Hepatocyte (in vitro differentiated cells): Measurements from ENCODE around the gene NEDD4L.

ENCODE experiments used
- CTCF ChIP-seq: fragments of 200-600 bp; sonication (generic); IDR thresholded peaks from 2 replicates; pipeline ENCODE4 v1.5.1; 2016; ENCODE audit warnings: antibody characterized with exemption, mild to moderate bottlenecking; ENCODE audit not compliant: poor library complexity
- EZH2 ChIP-seq: fragments of 200-600 bp; sonication (generic); IDR thresholded peaks from 2 replicates; pipeline ENCODE4 v1.6.1; 2016; ENCODE audit warnings: antibody characterized with exemption, mild to moderate bottlenecking, borderline replicate concordance

- TF ChIP-seq CTCF = no peak
- no peak for TF ChIP-seq EZH2
These were observed 382.6 kb downstream of the NEDD4L start for GRCh38 chr18:58426611-58427010.
